Uterus (tissue), 2 donors: ENCODE data around the gene SMIM5.

Experiments
- POLR2A ChIP-seq, 2 donors: fragments of 450-650 bp; IDR thresholded peaks; one replicate each; pipeline ENCODE4 v1.6.1; 2016; ENCODE audit warnings: antibody characterized with exemption in 2 of 2, mild to moderate bottlenecking in 1 of 2, moderate library complexity in 1 of 2
- TF ChIP-seq, protein P1 (sequence below), 4 experiments: fragments of 200-600 bp in 2 of 4; fragments of 450-650 bp in 2 of 4; sonication (generic) in 2 of 4; IDR thresholded peaks; one replicate each; pipeline ENCODE4 v1.5.1; 2016 to 2019; ENCODE audit warnings: antibody characterized with exemption in 4 of 4, mild to moderate bottlenecking in 2 of 4, moderate library complexity in 1 of 4

DNA sequence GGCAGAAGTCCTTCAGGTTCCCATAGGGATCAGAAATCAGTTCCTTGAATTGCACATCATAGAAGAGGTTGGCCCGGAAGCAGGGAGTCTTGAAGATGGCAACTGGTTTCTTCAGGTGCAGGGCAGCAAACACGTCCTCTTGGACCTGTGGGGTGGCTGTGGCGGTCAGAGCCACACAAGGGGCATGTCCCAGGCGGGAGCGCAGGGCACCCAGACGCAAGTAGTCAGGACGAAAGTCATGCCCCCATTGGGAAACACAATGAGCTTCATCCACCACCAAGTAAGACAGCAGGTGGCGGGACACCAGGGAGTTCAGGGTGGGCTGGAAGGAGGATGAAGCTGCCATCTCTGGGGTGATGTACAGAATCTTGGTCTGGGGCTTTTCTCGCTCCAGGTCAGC is 29.3 kb downstream of the SMIM5 start:
- no peak for TF ChIP-seq POLR2A (IDR thresholded peaks at IDR 0.05)
- TF ChIP-seq, protein P1, sequence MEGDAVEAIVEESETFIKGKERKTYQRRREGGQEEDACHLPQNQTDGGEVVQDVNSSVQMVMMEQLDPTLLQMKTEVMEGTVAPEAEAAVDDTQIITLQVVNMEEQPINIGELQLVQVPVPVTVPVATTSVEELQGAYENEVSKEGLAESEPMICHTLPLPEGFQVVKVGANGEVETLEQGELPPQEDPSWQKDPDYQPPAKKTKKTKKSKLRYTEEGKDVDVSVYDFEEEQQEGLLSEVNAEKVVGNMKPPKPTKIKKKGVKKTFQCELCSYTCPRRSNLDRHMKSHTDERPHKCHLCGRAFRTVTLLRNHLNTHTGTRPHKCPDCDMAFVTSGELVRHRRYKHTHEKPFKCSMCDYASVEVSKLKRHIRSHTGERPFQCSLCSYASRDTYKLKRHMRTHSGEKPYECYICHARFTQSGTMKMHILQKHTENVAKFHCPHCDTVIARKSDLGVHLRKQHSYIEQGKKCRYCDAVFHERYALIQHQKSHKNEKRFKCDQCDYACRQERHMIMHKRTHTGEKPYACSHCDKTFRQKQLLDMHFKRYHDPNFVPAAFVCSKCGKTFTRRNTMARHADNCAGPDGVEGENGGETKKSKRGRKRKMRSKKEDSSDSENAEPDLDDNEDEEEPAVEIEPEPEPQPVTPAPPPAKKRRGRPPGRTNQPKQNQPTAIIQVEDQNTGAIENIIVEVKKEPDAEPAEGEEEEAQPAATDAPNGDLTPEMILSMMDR (IDR thresholded peaks at IDR 0.05): no peak
